GM21528 (cell line): Measurements from ENCODE around the gene HMGN3.
"Not testable (repeated sequence)": the region's sequence is repeated elsewhere in the genome, so short reads cannot be mapped to it uniquely, and the experiment has no call there.

ENCODE experiments used
- ATAC-seq: cut with Tn5 transposase; IDR thresholded peaks from one replicate; pipeline ENCODE4 v1.9.1; 2021; ENCODE audit warnings: mild to moderate bottlenecking, moderate library complexity; ENCODE audit not compliant: unreplicated experiment, low FRiP score

Gene HMGN3

DNA sequence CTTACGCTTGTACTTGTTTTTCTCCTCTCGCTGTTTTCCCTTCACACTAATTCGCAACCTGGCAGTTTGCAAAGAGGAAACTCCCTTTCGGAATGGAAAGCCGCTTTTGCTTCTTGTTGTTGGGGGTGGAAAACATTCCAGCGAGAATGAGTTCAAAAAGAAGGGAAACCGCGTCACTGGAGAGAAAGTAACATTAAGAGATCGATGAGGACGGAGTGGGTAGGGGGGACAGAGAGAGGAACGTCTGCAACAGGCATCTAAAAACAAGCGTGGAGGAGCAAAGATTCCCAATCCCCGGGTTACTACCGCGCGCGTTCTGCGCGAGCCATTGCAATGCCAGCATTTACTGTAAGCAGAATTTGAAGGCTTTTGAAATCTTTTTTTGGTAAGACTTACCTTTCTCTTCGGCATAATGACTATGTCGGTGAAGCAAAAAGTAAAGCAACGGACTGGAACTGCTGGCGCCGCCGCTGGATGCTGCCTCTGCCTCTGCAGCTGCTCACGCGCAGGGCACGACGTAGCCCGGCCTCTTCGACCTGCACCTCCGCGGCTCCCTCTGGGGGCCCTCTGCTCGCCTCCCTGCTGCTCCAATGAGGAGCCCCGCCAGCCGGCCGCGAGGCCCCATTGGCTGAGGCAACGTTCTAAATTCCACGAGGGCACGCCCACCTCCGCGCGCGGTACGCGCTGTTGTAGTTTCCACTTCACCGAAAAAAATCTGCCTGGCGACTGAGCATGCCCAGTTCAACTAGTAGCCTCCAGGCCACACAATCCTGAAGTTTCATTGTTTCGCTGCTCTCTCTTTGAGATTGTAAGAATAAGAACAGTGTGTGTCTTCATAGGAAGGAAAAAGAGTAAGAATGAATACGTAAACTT lies at the start of gene HMGN3:
Gene HMGN3, minus strand, starts transcription at position 533 of the 873 bp plus-strand sequence.
- peak; percentile 92 for ATAC-seq

DNA sequence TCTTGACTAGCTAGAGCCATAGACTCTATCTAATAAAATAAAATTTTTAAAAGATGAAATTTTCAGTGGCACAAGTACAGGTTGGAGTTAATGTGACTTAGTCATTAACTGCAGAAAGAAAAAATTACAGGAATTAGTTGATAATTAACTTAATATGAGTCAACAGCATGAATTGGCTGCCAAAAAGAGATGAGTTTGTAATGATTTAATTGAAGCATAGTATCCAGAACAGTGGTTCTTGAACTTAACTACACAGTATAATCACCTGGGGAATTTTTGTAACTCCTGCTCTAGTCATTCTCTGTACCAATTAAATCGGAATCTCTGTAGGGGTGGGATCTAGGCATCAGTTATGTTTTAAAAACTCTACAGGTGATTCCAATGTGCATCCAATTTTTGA lies 46.3 kb upstream of the HMGN3 start:
- ATAC-seq: no peak

GRCh38 chr6:79277109-79277508 lies 42.6 kb upstream of the HMGN3 start:
- ATAC-seq: no peak

- no peak for ATAC-seq
Measured at GRCh38 chr6:79269877-79270276, 35.4 kb upstream of the HMGN3 start.

DNA sequence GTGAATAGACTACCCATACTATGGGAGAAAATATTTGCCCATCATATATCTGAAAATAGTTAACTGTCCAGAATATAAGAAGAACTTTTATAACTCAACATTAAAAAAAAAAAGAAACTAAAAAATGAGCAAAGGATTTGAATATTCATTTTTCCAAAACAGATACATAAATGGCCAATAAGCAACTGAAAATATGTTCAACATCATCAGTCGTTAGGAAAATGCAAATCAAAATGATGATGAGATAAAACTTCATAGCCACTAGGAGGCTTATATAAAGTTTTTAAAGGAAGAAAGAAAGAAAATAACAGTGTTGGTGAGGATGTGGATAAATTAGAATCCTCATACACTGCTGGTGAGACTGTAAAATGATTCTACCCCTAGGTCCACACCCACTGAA lies 32.6 kb upstream of the HMGN3 start:
- ATAC-seq: no peak

GRCh38 chr6:79266051-79266450 lies 31.6 kb upstream of the HMGN3 start:
- ATAC-seq: no peak

- no peak for ATAC-seq
Measured at GRCh38 chr6:79263359-79263758, 28.9 kb upstream of the HMGN3 start.

- ATAC-seq: no peak
Measured at GRCh38 chr6:79261666-79262065, 27.2 kb upstream of the HMGN3 start.

DNA sequence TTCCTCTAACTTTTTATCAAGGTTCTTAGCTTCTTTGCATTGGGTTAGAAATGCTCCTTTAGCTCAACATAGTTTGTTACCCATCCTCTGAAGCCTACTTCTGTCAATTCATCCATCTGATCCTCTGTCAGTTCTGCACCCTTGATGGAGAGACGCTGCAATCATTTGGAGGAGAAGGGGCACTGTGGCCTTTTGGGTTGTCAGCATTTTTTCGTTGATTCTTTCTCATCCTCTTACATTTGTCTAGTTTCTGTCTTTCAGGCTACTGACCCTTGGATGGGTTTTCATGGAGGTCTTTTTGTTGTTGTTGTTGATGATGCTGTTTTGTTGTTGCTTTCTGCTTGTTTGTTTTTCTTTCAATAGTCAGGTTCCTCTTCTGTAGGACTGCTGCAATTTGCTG lies 26.3 kb upstream of the HMGN3 start:
- no peak for ATAC-seq

- ATAC-seq: no peak
Measured at GRCh38 chr6:79257381-79258205, 23.1 kb upstream of the HMGN3 start.

DNA sequence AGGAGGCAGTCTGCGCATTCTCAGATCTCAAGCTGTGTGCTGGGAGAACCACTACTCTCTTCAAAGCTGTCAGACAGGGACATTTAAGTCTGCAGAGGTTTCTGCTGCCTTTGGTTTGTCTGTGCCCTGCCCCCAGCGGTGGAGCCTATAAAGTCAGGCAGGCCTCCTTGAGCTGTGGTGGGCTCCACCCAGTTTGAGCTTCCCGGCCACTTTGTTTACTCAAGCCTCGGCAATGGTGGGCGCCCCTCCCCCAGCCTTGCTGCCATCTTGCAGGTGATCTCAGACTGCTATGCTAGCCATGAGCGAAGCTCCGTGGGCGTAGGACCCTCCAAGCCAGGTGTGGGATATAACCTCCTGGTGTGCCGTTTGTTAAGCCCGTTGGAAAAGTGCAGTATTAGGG lies 22.3 kb upstream of the HMGN3 start:
- ATAC-seq: not testable (repeated sequence)

- ATAC-seq: not testable (repeated sequence)
Measured at GRCh38 chr6:79255086-79255485, 20.6 kb upstream of the HMGN3 start.

DNA sequence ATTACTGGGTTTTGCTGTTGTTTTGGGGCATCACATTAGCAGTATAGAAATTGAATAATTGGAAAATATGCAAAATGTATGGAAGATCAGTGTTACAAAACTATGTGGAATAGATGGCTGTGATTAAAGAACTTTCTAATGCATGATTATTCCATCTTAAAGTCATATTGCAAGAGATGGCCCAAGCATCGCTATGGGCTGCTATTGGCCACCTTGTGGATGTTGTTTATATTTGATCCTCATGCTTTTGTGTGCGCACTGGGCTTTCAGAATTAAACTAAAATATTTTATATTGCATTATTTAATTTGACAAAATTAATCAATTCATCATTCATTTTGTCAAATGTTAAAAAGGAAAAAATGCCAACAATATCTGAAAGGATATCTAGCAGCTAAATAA lies 16.1 kb upstream of the HMGN3 start:
- ATAC-seq: no peak

DNA sequence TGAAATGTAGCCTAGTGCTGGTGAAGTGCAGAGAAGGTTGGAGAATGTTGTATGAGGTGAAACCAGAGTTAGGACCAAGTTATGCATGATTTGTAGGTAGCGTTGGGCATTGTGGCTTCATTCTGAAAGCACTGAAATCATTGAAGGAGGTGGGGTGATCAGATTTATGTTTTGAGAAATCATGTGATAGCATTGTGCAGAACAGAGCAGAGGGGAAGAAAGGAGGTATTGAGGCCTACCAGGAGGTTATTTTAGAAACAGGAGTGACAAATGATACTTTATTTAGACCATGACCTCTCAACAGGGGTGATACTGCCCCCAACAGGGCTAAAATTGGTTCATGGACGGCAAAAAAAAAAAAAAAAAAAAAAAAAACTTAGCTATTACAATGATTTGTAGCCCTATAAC lies 15.6 kb upstream of the HMGN3 start:
- peak; percentile 86 for ATAC-seq

DNA sequence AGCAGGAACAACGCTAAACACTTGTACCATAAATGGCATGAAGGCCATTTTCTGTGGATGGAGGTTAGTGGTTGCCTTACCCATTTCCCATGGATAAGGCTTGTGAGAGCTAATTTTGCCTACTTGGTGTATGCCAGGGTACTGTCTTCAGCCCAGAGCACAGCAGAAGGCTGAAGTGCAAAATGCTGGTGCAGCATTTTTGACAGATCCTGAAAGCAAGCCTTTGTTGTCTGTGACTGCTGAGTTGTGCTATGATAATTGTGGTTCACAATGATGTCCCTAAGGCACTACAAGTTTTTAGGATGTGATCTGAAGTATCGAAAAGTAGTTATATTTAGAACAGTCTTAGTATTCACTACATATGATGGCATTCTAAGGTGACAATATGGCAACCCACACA lies 14.7 kb upstream of the HMGN3 start:
- no peak for ATAC-seq

GRCh38 chr6:79246891-79247290 lies 12.4 kb upstream of the HMGN3 start:
- peak; percentile 80 for ATAC-seq

DNA sequence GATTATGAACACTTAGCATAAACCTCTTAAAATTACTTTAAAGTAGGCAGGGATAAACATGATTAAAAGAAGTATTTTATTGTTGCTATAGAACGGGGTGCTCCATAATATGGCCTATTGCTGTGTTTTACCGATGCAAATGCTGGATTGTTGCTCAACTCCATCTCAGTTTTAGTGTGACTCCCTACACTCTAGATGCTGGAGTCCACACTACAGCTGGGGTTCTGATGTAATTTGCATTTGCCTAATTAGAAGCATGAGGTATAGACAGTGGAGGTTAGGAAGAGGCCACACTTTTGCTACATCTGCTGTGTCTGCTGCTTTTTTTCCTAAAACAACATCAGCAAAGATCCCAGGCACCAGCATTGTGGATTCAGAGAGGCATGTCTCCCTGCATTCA lies 6.7 kb upstream of the HMGN3 start:
- ATAC-seq: no peak

DNA sequence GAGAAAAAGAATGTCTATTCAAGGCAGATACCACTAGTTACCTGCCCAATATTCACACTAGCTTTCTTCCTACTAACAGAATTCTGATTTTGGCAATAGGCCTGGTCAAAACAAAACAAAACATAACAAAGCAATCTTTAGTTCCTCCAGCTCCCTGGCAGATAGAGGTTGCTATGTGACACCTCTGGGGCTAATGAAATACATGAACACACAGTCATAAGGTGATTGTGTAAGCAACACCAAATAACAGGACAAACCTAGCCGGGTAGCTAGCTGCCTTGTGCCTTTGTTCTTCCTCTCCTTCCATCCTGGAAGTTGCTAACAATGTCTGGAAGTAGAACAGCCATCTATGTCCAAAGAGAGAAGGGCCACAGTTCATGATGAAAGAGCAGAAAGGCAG lies 6.0 kb upstream of the HMGN3 start:
- ATAC-seq: no peak

GRCh38 chr6:79239536-79240168 lies 5.2 kb upstream of the HMGN3 start:
- ATAC-seq: peak; percentile 52

GRCh38 chr6:79238919-79239318 lies 4.4 kb upstream of the HMGN3 start:
- ATAC-seq: no peak

DNA sequence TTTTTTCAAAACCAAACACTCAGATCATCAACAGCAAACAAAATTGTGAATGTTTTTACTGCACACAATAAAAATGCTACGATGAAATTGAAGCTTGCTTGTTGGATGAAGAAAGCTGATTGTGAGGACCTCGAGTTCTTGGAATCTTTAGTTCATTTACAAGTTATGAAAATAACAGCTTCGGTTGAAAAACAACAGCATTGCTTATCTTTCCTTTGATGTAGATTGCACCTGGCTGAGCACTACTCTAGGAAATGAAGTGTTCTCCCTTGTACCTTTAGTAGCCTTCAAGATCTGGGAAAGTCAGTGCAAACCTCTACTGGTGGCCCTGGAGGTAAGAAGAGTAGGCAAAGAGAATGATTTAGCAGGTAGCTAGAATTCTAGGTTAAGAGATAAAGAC lies 2.2 kb upstream of the HMGN3 start:
- no peak for ATAC-seq
